OCI-LY1 (cell line): Measurements from ENCODE around the gene SOD2.
A peak's percentile ranks its signal among the peaks of the same experiment; 100 is the strongest.
"Not testable (repeated sequence)": the region's sequence is repeated elsewhere in the genome, so short reads cannot be mapped to it uniquely, and the experiment has no call there.

Experiments used
- H2AFZ ChIP-seq: fragments of 200-600 bp; sonication (generic), shearing (Covaris generic); 2 replicates; pipeline ENCODE4 v1.6.0; 2014; ENCODE audit warnings: antibody characterized with exemption, mild to moderate bottlenecking, low read length
- H3F3A ChIP-seq: fragments of 200-600 bp; sonication (generic), shearing (Covaris generic); 2 replicates; pipeline ENCODE4 v1.6.0; 2014; ENCODE audit warnings: mild to moderate bottlenecking, antibody characterized with exemption, low read length, moderate library complexity; ENCODE audit not compliant: insufficient read depth
- H3K27ac ChIP-seq: fragments of 200-600 bp; sonication (generic); 2 replicates; pipeline ENCODE4 v1.5.1; 2014; ENCODE audit warnings: low read length, mixed run types, mild to moderate bottlenecking, low read depth; ENCODE audit not compliant: poor library complexity, severe bottlenecking
- H3K27me3 ChIP-seq: fragments of 200-600 bp; sonication (generic); 2 replicates; pipeline ENCODE4 v1.6.0; 2014; ENCODE audit warnings: antibody characterized with exemption, mild to moderate bottlenecking, low read length, moderate library complexity; ENCODE audit not compliant: insufficient read depth
- H3K36me3 ChIP-seq: fragments of 200-600 bp; sonication (generic); 2 replicates; pipeline ENCODE4 v1.6.1; 2014; ENCODE audit warnings: mild to moderate bottlenecking, antibody characterized with exemption, low read length, moderate library complexity, mixed read lengths; ENCODE audit not compliant: insufficient read depth
- H3K4me1 ChIP-seq: fragments of 200-600 bp; sonication (generic); 2 replicates; pipeline ENCODE4 v1.5.1; 2014; ENCODE audit warnings: mild to moderate bottlenecking, low read length, moderate library complexity; ENCODE audit not compliant: insufficient read depth, severe bottlenecking
- H3K4me2 ChIP-seq: fragments of 200-600 bp; sonication (generic), shearing (Covaris generic); 2 replicates; pipeline ENCODE4 v1.6.1; 2014; ENCODE audit warnings: low read length
- H3K4me3 ChIP-seq: fragments of 200-600 bp; sonication (generic); 2 replicates; pipeline ENCODE4 v1.5.1; 2014; ENCODE audit warnings: low read length, low read depth, mild to moderate bottlenecking, mixed read lengths; ENCODE audit not compliant: poor library complexity, severe bottlenecking
- H3K79me2 ChIP-seq: fragments of 200-600 bp; shearing (Covaris generic); 2 replicates; pipeline ENCODE4 v1.6.1; 2016; ENCODE audit warnings: mixed run types, low read length, mixed read lengths; ENCODE audit not compliant: insufficient read depth
- H3K9ac ChIP-seq: fragments of 200-600 bp; sonication (generic), shearing (Covaris generic); 2 replicates; pipeline ENCODE4 v1.6.1; 2014; ENCODE audit warnings: mild to moderate bottlenecking, low read length, mixed read lengths
- H3K9me2 ChIP-seq: fragments of 200-600 bp; sonication (generic), shearing (Covaris generic); 2 replicates; pipeline ENCODE4 v1.6.1; 2014; ENCODE audit warnings: low read depth, mild to moderate bottlenecking, low read length, mixed read lengths
- H3K9me3 ChIP-seq: fragments of 200-600 bp; shearing (Covaris generic); 2 replicates; pipeline ENCODE4 v1.6.1; 2014; ENCODE audit warnings: low read length, mixed read lengths
- H4K20me1 ChIP-seq: fragments of 200-600 bp; sonication (generic), shearing (Covaris generic); 2 replicates; pipeline ENCODE4 v1.6.0; 2016; ENCODE audit warnings: mild to moderate bottlenecking, low read length; ENCODE audit not compliant: insufficient read depth
- EZH2 ChIP-seq: fragments of 200-600 bp; sonication (generic), shearing (Covaris generic); IDR thresholded peaks from 2 replicates; pipeline ENCODE4 v1.8.0; 2017; ENCODE audit warnings: borderline replicate concordance, mixed run types, mild to moderate bottlenecking, antibody characterized with exemption, low read length, moderate library complexity, mixed read lengths
- TF ChIP-seq, protein P1 (sequence below): fragments of 200-600 bp; sonication (generic), shearing (Covaris generic); IDR thresholded peaks from 2 replicates; pipeline ENCODE4 v1.5.1; 2017; ENCODE audit warnings: mild to moderate bottlenecking, antibody characterized with exemption, low read length, moderate library complexity, mixed read lengths

The SOD2 gene

DNA sequence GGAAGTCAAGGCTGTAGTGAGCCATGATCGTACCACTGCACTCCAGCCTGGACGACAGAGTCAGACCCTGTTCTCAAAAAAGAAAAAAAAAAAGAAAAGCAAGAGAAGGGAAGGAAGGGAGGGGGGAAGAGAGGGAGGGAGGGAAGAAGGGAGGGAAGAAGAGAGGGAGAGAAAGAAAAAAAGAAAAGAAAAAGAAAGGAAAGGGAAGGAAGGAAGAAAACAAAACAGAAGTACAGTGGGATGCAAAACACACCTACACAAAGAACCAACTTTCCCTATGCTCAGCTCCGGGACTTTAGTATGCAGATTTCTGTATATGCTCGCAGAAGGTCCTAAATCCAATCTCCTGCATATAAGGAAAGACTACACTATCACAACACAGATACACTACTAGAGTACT, 31.7 kb upstream of the SOD2 start:
- Histone ChIP-seq H3K36me3 (peaks cover 30% of the 10 kb centered on the region), H3F3A (no peaks in the 10 kb centered on the region), H3K79me2 (peaks cover 51% of the 10 kb centered on the region), H3K9ac (no peak overlapping the region), H4K20me1 (no peaks in the 10 kb centered on the region), H3K4me1 (peaks cover 28% of the 10 kb centered on the region), H3K4me3 (no peak overlapping the region), H2AFZ (no peak overlapping the region), H3K27ac (no peak overlapping the region), H3K4me2 (peak overlapping the region; percentile 99; the same call in 1 of the 2 replicates), H3K9me3 (no peaks in the 10 kb centered on the region), H3K9me2 (no peaks in the 10 kb centered on the region), H3K27me3 (no peaks in the 10 kb centered on the region)
- no peak for TF ChIP-seq EZH2
- TF ChIP-seq, protein P1, sequence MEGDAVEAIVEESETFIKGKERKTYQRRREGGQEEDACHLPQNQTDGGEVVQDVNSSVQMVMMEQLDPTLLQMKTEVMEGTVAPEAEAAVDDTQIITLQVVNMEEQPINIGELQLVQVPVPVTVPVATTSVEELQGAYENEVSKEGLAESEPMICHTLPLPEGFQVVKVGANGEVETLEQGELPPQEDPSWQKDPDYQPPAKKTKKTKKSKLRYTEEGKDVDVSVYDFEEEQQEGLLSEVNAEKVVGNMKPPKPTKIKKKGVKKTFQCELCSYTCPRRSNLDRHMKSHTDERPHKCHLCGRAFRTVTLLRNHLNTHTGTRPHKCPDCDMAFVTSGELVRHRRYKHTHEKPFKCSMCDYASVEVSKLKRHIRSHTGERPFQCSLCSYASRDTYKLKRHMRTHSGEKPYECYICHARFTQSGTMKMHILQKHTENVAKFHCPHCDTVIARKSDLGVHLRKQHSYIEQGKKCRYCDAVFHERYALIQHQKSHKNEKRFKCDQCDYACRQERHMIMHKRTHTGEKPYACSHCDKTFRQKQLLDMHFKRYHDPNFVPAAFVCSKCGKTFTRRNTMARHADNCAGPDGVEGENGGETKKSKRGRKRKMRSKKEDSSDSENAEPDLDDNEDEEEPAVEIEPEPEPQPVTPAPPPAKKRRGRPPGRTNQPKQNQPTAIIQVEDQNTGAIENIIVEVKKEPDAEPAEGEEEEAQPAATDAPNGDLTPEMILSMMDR: no peak

DNA sequence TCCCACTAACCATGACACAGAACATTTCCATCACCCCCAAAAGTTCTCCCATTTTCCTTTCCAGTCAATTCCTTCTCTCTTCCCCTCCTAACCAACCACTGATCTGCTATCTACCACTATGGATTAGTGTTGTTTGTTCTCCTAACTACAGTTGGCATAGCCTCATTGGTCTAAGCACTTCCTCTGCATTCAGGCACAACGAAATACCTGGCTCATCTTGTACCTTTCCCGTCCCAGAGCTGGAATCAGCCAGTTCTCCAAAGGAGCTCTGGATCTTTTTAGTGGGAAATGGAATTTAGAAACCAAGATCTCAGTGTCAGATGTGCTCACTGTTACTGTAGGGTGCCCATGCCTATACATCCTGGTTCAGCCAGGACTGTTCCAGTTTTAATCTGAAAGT, 30.2 kb upstream of the SOD2 start:
- Histone ChIP-seq H3K27me3 (no peaks in the 10 kb centered on the region), H3K9me3 (no peaks in the 10 kb centered on the region), H3F3A (no peaks in the 10 kb centered on the region), H3K27ac (no peak overlapping the region), H3K36me3 (peaks cover 22% of the 10 kb centered on the region), H3K9ac (no peak overlapping the region), H2AFZ (no peak overlapping the region), H3K4me1 (peaks cover 15% of the 10 kb centered on the region), H3K4me2 (no peak overlapping the region), H3K79me2 (peaks cover 36% of the 10 kb centered on the region), H3K9me2 (no peaks in the 10 kb centered on the region), H3K4me3 (no peak overlapping the region), H4K20me1 (no peaks in the 10 kb centered on the region)
- no peak for TF ChIP-seq EZH2
- TF ChIP-seq, protein P1: no peak

DNA sequence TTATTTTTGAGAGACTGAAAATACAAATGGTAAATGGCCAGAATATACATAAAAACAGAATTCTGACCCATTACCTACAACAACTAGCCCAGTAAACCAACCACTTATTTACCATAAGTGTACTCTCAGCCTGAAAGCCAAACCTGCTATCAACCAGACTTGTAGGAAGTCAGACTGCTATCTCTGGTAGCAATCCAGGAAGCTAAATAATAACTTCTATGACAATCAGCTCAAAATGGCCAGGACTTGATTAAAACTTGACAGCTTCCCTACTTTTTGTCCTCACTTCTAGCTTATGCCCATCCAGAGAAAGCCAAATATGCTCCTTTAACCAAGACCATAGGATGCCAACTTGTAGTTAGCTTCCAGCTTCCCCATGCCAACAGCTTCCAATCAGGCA, 29.6 kb upstream of the SOD2 start:
- Histone ChIP-seq H3K4me1 (peaks cover 15% of the 10 kb centered on the region), H2AFZ (no peak overlapping the region), H3K79me2 (peaks cover 30% of the 10 kb centered on the region), H3K4me2 (no peak overlapping the region), H3K9me3 (no peaks in the 10 kb centered on the region), H3K27ac (no peak overlapping the region), H3K9ac (no peak overlapping the region), H3F3A (no peaks in the 10 kb centered on the region), H3K27me3 (no peaks in the 10 kb centered on the region), H3K4me3 (no peak overlapping the region), H3K9me2 (no peaks in the 10 kb centered on the region), H3K36me3 (peaks cover 18% of the 10 kb centered on the region), H4K20me1 (no peaks in the 10 kb centered on the region)
- TF ChIP-seq, protein P1: no peak
- no peak for TF ChIP-seq EZH2

DNA sequence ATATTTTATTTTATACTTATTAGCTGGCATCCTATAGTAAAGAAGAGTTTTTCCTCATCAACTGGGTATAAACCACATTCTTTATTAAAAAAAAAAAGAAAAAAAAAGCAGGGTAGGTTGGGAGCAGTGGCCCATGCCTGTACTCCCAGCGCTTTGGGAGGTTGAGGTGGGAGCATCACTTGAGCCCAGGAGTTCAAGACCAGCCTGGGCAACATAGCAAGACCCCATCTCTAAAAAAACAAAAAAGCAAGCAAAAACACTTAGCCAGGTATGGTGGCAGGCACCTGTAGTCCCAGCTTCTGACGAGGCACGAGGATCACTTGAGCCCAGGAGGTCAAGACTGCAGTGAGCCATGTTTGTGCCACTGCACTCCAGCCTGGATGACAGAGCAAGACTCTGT, 28.9 kb upstream of the SOD2 start:
- not testable (repeated sequence) for H3K27me3 ChIP-seq, H3K9ac ChIP-seq, H3K4me3 ChIP-seq, H3F3A ChIP-seq, H3K4me2 ChIP-seq, H3K9me3 ChIP-seq, H2AFZ ChIP-seq, H3K27ac ChIP-seq, H3K9me2 ChIP-seq, H4K20me1 ChIP-seq
- Histone ChIP-seq H3K4me1 (peaks cover 15% of the 10 kb centered on the region), H3K36me3 (peaks cover 18% of the 10 kb centered on the region), H3K79me2 (peaks cover 29% of the 10 kb centered on the region)
